HEK293 (cell line): ENCODE measurements around the gene DOP1A.

Experiments
- CTCF ChIA-PET: fragments of 350-600 bp; formaldehyde crosslinking; extraction: SDS; loops from one replicate; lab custom pipeline; 2021; ENCODE audit warnings: antibody characterized with exemption; lab: Yijun Ruan, JAX
- POLR2A ChIA-PET: fragments of 300-600 bp; formaldehyde crosslinking; extraction: SDS; loops from one replicate; lab custom pipeline; 2020; ENCODE audit warnings: antibody characterized with exemption, inconsistent platforms; lab: Yijun Ruan, JAX
- H3K27ac ChIP-seq: fragments of 200-500 bp; sonication (Bioruptor generic); 2 replicates; pipeline ENCODE4 v1.5.1; 2014; ENCODE audit warnings: low read depth, low read length, control low read depth, inconsistent platforms; ENCODE audit errors: extremely low read depth
- H3K36me3 ChIP-seq, 2 experiments: fragments of 200-500 bp in 1 of 2; sonication (Bioruptor generic) in 1 of 2; 1 replicate in 1 of 2; 2 replicates in 1 of 2; pipeline ENCODE4 v1.5.1; 2014 to 2017; ENCODE audit warnings: inconsistent platforms in 2 of 2, low read length in 2 of 2; ENCODE audit not compliant: control insufficient read depth in 2 of 2, insufficient read depth in 1 of 2
- H3K4me1 ChIP-seq: fragments of 200-500 bp; sonication (Bioruptor generic); 2 replicates; pipeline ENCODE4 v1.5.1; 2014; ENCODE audit warnings: mild to moderate bottlenecking, low read length, inconsistent platforms; ENCODE audit not compliant: control insufficient read depth, insufficient read depth
- H3K4me3 ChIP-seq: 2 replicates; pipeline ENCODE4 v1.5.1; 2011; ENCODE audit warnings: low read depth, mild to moderate bottlenecking, control low read depth, low read length, moderate library complexity
- H3K9me3 ChIP-seq: fragments of 200-500 bp; sonication (Bioruptor generic); 2 replicates; pipeline ENCODE4 v1.5.1; 2014; ENCODE audit warnings: low read depth, low read length, inconsistent platforms; ENCODE audit not compliant: control insufficient read depth, insufficient read depth
- MZF1 ChIP-seq: fragments of 450-650 bp; formaldehyde crosslinking; IDR thresholded peaks from 2 replicates; pipeline ENCODE4 v1.5.1; 2017; ENCODE audit warnings: missing biosample characterization, missing genetic modification characterization, borderline replicate concordance
- TRIM28 ChIP-seq: IDR thresholded peaks from 2 replicates; pipeline ENCODE4 v1.6.1; 2011; ENCODE audit warnings: low read length, control low read depth, borderline replicate concordance
- ZBTB8A ChIP-seq: fragments of 450-650 bp; formaldehyde crosslinking; IDR thresholded peaks from 2 replicates; pipeline ENCODE4 v1.5.1; 2016; ENCODE audit warnings: missing biosample characterization, missing genetic modification characterization
- ZNF112 ChIP-seq: fragments of 450-650 bp; formaldehyde crosslinking; IDR thresholded peaks from 2 replicates; pipeline ENCODE4 v1.5.0; 2017; ENCODE audit warnings: missing biosample characterization, missing genetic modification characterization
- ZNF19 ChIP-seq: fragments of 450-650 bp; formaldehyde crosslinking; IDR thresholded peaks from 2 replicates; pipeline ENCODE4; 2016; ENCODE audit warnings: missing biosample characterization, missing genetic modification characterization, low read depth
- ZNF239 ChIP-seq: fragments of 450-650 bp; formaldehyde crosslinking; IDR thresholded peaks from 2 replicates; pipeline ENCODE4 v1.5.1; 2016; ENCODE audit warnings: missing biosample characterization, missing genetic modification characterization
- ZNF37A ChIP-seq: fragments of 450-650 bp; IDR thresholded peaks from 2 replicates; pipeline ENCODE4 v1.5.1; 2018; ENCODE audit warnings: missing biosample characterization, missing genetic modification characterization
- ZNF548 ChIP-seq: fragments of 450-650 bp; formaldehyde crosslinking; IDR thresholded peaks from 2 replicates; pipeline ENCODE4 v1.5.1; 2016; ENCODE audit warnings: missing biosample characterization, missing genetic modification characterization
- ZNF571 ChIP-seq: fragments of 450-650 bp; formaldehyde crosslinking; IDR thresholded peaks from 2 replicates; pipeline ENCODE4 v1.5.0; 2017; ENCODE audit warnings: missing biosample characterization, missing genetic modification characterization
- ZNF677 ChIP-seq: fragments of 450-650 bp; IDR thresholded peaks from 2 replicates; pipeline ENCODE4 v1.5.0; 2018; ENCODE audit warnings: missing biosample characterization, mild to moderate bottlenecking, missing genetic modification characterization, moderate library complexity
- ZNF76 ChIP-seq: fragments of 450-650 bp; formaldehyde crosslinking; IDR thresholded peaks from 2 replicates; pipeline ENCODE4; 2016; ENCODE audit warnings: low read depth, missing biosample characterization, missing genetic modification characterization, borderline replicate concordance
- ZNF777 ChIP-seq: fragments of 450-650 bp; formaldehyde crosslinking; IDR thresholded peaks from 2 replicates; pipeline ENCODE4 v1.5.1; 2017; ENCODE audit warnings: missing biosample characterization, missing genetic modification characterization, borderline replicate concordance
- ZNF830 ChIP-seq: fragments of 450-650 bp; IDR thresholded peaks from 2 replicates; pipeline ENCODE4 v1.5.0; 2018; ENCODE audit warnings: missing biosample characterization, missing genetic modification characterization, low read depth, mild to moderate bottlenecking, moderate library complexity
- TF ChIP-seq, protein P1 (sequence below): fragments of 450-650 bp; formaldehyde crosslinking; IDR thresholded peaks from 2 replicates; pipeline ENCODE4 v1.5.1; 2016; ENCODE audit warnings: missing biosample characterization, missing genetic modification characterization
- TF ChIP-seq, protein P2 (sequence below): fragments of 450-650 bp; formaldehyde crosslinking; IDR thresholded peaks from 2 replicates; pipeline ENCODE4 v1.5.1; 2016; ENCODE audit warnings: missing biosample characterization, missing genetic modification characterization

DOP1A gene

DNA sequence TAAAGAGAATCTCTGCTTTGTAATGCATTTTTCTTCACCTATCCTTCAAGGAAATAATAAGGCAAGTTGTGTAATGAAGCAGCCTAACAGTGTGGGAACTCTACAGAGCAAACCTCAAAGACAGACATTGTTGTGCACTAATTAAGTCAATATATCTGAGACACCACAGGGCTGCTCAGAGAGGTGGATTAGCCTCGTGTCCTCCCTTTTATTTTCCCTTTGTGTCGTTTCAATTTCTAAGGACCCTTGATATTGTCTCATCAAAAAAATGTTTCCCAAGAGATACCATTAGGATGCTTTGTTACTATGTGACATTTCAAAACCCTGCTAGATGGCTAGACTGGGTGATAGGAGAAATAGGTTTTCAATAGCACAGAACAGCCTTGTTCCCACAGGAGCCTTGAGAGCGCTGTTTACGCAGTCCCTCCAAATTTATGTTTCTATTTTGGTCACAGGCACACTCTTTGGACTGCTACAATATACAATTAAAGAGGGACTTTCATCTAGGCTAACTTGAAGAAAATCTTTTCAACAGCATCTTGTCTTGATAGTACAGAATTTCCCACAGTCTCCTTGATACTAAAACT is 24.9 kb upstream of the DOP1A start (continued):
- TF ChIP-seq ZNF37A (tag by site-specific recombination) = no peak
- TF ChIP-seq ZNF548 = no peak
- TF ChIP-seq, protein P1, sequence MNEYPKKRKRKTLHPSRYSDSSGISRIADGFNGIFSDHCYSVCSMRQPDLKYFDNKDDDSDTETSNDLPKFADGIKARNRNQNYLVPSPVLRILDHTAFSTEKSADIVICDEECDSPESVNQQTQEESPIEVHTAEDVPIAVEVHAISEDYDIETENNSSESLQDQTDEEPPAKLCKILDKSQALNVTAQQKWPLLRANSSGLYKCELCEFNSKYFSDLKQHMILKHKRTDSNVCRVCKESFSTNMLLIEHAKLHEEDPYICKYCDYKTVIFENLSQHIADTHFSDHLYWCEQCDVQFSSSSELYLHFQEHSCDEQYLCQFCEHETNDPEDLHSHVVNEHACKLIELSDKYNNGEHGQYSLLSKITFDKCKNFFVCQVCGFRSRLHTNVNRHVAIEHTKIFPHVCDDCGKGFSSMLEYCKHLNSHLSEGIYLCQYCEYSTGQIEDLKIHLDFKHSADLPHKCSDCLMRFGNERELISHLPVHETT (tag by site-specific recombination) = no peak
- no peak for TF ChIP-seq ZNF112 (tag by site-specific recombination)
- no peak for TF ChIP-seq ZNF19 (tag by site-specific recombination)
- TF ChIP-seq ZNF677 = no peak
- no peak for TF ChIP-seq ZNF76 (tag by site-specific recombination)
- no peak for TF ChIP-seq ZBTB8A (tag by site-specific recombination)
- no peak for TF ChIP-seq ZNF571 (tag by site-specific recombination)

DNA sequence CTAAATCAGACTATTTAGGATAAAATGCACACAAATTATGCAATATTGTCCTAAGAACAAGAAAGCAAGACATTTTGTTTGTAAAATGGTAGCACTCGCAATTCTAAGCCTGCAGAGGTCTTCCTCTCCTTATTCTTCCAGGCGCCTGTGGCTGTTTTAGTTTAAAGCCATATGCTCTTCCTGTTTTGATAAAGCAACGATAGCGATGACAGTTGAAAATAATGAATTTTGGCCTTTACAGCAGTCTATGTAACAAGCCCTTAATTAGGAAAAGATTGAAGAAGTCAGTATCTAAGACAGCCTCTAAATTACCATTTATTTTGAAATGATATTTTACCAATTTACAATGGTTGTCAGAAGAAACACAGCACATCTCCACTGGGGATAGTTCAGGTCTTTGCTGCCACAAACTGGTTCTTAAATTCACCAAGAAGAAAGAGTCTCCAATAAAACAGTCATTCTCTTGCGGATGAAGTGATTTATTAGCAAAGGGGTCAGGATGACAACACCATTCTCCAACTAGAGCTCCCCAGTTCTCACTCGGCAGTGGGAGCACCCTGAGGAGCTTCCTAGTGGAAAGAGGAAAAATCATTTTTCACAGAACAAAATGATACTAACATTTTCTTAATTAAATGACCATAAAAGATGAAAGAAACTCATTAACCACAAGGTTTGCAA is 23.2 kb upstream of the DOP1A start:
- POLR2A ChIA-PET = no interaction called here
- peaks cover 0 to 8% of the 10 kb centered on the region in 2 experiments; a peak in 1 of 3 replicates for H3K36me3 ChIP-seq
- H3K4me3 ChIP-seq = no peak overlapping the region
- no peaks in the 10 kb centered on the region for H3K9me3 ChIP-seq
- CTCF ChIA-PET = interaction anchor here (0.6 kb wide), 1 partner anchor 595 kb away, joined by 3 read pairs; no protein-coding TSS in a partner anchor
- TF ChIP-seq MZF1 (tag by site-specific recombination) = no peak; the same call in 1 of the 2 replicates
- TF ChIP-seq TRIM28 = 0 out of 2 replicates have a peak, but pooled peaks have one; percentile 12
- TF ChIP-seq ZNF239 (tag by site-specific recombination) = no peak
- TF ChIP-seq, protein P2, sequence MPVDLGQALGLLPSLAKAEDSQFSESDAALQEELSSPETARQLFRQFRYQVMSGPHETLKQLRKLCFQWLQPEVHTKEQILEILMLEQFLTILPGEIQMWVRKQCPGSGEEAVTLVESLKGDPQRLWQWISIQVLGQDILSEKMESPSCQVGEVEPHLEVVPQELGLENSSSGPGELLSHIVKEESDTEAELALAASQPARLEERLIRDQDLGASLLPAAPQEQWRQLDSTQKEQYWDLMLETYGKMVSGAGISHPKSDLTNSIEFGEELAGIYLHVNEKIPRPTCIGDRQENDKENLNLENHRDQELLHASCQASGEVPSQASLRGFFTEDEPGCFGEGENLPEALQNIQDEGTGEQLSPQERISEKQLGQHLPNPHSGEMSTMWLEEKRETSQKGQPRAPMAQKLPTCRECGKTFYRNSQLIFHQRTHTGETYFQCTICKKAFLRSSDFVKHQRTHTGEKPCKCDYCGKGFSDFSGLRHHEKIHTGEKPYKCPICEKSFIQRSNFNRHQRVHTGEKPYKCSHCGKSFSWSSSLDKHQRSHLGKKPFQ (tag by site-specific recombination) = peak; percentile 97
- peaks cover 16% of the 10 kb centered on the region; the same call in 1 of the 2 replicates for H3K4me1 ChIP-seq
- H3K27ac ChIP-seq = no peak overlapping the region

- no peaks in the 10 kb centered on the region for H3K9me3 ChIP-seq
- no peak overlapping the region for H3K4me3 ChIP-seq
- ChIA-PET CTCF (interaction anchor here (0.7 to 1.9 kb wide), 4 partner anchors 8 to 776 kb away, joined by 3 to 14 read pairs (median 4); partner anchors contain the start of gene UBE3D), POLR2A (no interaction called here)
- TF ChIP-seq ZNF777 (tag by site-specific recombination) = no peak
- no peak for TF ChIP-seq ZNF830
- no peak overlapping the region for H3K27ac ChIP-seq
- peaks cover 0 to 32% of the 10 kb centered on the region in 2 experiments; a peak in 1 of 3 replicates for H3K36me3 ChIP-seq
- peaks cover 16% of the 10 kb centered on the region; the same call in 1 of the 2 replicates for H3K4me1 ChIP-seq
These were observed 20.3 kb upstream of the DOP1A start for GRCh38 chr6:83047065-83047754.
